Raji (cell line): ENCODE data around the gene CTDSPL.

Source experiments
- POLR2A ChIP-seq: IDR thresholded peaks from 2 replicates; pipeline ENCODE4 v1.6.1; 2011; ENCODE audit warnings: low read depth, low read length, control low read depth; ENCODE audit not compliant: insufficient read depth

CTDSPL gene

DNA sequence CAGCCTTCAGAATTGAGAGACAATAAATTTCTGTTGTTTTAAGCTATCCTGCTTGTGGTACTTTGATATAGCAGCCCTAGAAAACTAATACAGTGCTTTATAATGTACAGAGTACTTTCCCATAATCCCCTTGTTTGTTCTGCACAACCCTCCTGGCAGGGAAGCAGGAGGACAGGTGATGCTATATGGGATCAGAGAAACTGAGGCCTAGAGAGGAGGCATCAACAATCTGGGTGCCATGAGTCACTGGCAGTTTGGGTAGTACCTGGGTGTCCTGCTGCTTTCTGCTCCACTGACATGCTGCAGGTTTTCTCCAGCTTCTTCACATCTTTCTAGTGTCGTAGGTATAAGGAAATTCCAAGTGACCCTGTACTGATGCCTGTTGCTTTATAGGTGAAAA lies 55.0 kb downstream of the CTDSPL start:
- no peak for TF ChIP-seq POLR2A

DNA sequence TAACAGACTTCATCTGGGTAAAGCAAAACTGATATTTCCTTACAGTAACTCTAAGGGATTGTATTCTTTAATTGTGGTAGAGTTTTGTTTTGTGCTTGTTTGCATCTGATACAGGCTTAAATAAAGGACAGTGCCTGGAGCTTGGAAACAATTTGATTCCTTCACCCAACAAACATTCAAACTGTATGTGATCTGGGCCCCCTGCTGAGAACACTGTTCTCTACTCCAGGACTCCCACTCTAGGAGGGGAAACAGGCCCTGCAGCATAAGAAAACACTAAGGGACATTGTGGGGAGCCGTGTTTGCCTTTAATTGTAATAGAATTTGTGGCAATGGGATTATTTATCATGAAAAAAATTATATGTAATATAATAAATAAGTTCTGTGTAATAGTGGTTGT lies 56.9 kb downstream of the CTDSPL start:
- TF ChIP-seq POLR2A, result no peak

DNA sequence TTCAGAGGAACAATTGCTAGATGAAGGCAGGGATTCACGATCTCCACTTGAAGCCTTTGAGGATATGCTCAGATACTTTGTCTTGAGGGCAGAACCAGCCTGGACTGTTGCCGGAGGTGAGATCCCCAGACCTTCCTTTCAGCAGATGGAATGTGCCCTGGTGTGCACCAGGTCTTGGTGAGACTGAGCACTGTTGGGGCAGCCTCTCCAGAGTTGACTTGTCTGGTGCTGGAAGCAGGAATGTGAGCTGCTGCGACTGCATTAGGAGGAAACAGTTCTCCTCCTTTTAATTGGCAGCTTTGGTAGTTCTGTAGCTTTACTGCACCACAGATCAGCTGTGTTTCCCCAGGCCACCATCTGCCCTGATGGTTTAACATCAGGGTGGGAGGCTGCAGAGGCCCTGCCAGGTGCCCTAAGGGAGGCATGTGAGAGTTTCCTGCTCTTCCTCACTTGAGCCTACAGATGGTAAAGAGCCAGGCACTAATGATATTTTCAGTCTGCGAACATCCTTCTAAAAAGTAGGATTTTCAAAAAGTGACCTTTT lies 58.5 kb downstream of the CTDSPL start:
- no peak for TF ChIP-seq POLR2A

DNA sequence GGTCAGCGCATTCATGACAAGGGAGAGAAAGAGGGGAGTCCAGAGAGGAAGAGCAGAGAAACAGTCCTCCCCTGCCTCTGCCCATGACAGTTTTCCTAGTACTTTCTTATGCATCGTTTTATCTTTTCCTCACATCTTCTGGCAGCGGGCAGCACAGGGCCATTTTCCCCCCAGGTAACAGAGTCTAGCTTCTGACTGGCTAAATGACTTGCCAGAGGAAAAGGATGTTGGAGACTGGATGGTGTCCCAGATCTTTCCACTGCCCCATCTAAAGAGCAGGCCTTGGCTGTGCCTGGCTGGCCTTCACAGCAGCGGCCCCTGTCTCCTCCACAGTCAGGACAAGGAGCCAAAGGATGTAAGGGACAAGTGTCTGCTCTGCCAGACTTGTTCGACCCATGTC lies 59.3 kb downstream of the CTDSPL start:
- TF ChIP-seq POLR2A, result no peak

DNA sequence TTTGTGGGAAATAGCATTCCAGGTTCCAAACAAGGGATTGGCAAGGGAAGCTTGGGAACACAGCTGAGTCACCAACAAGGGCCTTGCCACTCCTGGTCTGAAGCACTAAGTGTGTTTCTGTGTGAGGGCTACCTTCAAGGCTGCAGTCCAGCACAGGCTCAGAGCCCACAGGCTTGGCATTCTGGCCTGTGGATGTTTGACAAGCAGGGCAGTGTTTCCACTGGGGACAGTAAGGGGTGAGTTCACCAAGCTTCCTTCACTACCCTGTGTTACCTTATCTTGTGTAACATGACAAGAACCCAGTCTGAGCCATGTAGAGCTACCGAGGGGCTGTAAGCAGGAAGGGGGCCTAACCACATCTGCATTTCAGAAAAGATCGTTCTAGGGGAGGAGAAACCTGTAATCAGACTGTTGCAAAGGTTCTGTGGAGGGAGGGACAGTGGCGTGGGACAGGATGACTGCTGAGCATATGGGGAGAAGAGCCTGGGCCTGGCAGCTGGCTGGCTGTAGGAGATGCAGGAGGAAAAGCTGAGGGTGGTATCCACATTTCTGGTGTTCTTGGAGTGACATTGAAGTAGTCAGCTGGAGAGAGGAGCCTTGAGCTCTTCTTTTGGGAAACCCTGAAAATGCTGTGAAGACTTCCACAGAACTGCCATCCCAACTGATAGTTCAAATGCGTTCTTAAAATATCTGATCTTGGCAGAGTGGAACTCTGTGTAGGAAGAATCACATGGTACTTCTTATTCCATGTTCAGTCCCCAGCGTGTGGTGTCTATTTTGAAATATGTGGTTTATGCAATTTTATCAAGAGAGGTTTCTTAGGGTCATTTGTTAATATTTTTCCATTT lies 61.3 kb downstream of the CTDSPL start:
- TF ChIP-seq POLR2A, result no peak

DNA sequence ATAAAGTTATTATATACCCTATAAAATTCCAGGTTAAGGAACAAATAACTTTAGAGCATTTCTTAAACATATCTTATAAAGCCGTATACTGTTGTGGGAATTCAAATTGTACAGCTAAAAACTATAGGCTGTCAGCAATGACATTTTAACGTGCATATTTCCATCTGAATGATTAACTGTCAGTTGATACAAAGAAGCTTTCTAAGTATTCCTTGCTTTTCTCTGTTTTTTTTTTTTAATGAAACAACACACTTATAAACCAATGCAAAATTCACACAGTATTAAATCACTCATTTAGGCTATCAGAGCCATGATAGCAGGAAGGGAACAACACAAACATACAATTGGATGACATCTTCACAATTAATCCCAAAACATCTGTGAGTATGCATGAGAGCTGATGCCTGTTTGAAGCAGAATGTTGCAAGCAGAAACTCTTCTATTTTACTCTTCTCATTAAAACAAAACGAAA lies 61.9 kb downstream of the CTDSPL start:
- TF ChIP-seq POLR2A, result no peak

DNA sequence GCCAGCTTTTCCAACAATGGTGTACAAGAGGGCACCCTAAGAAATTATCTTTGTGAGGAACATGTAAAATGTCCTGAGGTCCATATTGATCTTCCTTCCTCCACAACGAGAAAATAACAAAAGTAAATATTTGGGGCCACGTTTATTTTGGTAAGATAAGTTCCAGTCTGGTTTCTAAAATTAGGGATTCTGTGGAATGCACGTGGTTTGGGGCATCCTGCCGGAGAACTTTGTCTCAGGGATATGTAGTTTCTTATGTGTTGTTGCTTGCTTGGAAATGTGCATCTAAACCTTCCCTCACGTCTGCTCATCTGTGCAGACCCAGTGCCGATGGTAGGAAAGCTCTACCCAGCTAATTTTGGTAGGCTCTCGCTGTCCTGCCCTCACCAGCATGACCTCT lies 62.8 kb downstream of the CTDSPL start:
- TF ChIP-seq POLR2A, result no peak

DNA sequence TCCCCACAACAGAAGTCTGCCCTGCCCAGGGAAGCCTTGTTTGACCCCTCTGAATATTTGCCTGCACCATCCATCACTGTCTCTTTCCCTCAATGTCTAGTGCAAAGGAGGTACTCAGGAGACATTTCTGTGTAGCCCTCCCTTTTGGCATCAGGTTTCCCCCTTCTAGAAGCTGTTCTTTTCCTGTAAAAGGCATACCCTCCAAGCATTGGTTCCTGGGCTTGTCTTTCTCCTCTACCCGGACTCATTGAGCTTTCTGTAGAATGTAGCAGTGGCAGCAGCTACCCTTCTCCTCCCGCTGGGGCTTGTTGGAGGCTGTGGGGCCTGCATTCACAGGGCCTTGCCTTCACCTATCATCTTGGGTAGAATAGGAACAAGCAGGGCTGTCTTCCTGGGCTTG lies 63.5 kb downstream of the CTDSPL start:
- TF ChIP-seq POLR2A, result no peak

DNA sequence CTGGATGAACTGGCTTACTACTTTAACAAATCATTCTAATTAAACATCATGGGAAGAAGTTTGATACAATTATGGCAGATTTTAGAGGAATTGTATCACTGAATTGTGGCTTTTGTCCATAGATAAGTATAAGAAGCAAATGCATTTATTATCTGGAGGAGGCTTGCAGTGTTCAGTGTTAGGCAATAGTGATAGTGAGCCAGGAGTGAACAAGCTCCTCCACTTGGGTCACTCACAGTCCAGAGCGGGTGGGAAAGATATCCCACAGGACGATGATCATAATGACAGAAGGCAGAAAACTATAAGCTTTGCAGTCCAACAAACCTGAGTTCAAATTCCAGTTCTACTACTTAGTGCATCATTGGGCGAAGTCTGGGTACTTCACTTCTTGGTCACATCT lies 64.9 kb downstream of the CTDSPL start:
- no peak for TF ChIP-seq POLR2A

DNA sequence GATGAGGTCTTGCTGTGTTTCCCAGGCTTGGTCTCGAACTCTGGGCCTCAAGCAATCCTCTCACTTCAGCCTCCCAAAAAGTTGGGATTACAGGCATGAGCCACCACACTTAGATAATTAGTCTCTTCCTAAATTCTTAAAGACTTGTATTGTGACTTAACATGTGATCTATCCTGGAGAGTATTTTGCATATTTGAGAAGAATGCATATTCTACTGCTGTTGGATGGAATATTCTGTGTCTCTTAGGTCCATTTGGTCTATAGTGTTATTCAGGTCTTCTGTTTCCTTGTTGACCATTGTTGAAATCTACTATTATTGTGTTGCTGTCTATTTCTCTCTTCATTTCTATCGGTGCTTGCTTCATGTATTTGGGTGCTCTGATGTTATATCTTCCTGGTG lies 68.8 kb downstream of the CTDSPL start:
- TF ChIP-seq POLR2A, result no peak

DNA sequence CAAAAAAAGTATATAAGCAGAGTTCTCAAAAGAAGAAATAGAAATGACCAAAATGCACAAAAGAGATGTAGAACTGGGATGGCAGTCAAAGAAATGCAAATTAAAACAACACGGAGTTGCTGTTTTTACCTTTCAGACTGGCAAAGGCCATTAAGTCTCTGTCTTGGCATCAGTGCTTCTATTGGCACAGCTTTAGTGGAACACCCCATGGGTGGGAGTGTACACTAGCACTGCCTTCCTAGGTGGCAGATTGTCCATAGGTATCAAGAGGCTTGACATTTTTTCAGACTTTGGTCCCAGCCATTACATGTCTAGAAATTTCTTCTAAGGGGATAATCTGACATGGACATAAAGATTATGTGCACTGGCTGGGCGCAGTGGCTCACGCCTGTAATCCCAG lies 70.8 kb downstream of the CTDSPL start:
- no peak for TF ChIP-seq POLR2A

DNA sequence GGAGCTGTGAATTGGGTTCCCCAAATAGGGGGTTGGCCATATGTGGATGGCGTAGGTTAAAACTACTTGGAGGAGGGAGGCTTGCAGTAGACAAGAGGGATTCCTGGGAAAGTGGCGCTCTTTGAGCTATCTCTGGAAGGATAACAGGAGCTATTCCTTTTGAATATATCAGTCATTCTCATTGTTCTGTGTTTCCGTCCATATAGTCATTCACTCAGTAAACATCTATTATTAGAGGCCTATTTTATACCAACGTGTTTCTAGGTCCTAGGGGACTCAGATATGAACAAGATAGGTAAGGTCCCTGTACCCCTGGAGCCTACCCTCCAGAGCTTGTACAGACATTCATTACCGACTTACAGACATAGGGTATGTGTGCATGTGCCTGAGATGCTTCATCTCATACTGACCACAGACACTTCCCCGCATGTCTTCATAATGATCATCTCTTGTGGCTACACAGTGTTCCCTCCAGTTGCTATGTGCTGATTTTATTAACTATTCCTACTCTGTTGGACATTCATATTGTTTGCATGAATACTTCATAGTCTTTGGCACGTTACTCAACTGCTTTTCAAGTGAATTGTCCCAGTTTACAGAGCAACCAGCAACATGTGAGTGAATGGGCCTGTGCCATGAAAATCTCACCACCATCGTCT lies 73.1 kb downstream of the CTDSPL start:
- TF ChIP-seq POLR2A, result no peak

DNA sequence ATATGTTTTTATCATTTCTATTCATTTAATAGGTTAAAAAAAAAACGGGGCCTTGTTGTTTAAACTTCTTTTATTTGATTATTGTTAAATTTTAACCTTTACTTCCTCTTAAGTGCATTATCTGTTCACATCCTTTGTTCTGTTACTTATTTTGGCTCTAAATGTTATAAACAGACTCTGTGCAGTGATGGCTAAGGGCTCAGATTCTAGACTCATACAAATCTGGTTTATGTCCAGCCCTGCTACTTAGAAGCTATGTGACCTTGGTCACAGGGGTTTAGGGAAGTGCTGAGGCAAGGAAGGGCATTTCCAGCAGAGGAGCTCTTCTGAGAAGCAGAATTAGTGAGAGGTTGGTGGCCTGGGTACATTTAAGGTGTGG lies 73.6 kb downstream of the CTDSPL start:
- TF ChIP-seq POLR2A, result no peak

DNA sequence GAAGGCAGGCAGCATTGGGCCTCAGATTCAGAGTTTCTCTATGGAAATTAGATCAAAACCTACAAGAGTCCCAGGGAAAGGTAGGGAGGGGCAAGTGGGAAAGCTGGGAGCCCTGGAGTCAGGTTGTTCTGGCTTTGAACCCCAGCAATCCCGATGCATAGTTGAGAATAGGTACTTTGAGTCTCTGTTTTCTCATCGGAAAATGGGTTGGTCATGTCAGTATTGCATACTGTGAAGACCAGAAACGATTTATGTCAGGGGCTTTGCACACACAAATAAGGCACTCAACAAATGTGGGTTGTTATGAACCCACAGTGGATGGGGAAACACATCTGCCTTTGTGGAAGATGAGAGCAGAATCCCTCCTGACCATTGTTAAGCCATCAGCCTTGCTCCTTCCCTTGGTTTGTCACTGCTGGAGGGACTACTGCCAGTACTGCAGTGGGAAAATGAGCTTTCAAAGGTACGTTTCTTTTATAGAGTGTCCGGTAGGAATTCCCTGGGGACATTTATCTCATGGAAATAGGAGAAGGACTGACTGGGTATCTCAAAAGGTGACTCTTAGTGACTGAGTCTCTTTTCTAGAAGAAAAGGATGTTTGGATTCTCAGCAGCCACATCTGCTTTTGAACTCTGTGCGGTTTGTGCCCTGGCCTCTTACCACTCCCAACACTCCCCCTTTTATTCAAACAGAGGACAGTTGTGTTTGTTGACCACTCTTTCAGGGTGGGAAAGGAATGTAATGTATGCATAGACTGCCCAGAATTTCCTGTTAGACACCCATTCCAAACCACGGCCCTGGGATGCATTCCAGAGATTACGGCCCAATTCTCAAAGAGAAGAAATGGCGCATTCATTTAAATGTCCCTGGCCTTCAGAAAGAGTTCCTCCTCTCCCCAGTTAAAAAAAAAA lies 74.3 kb downstream of the CTDSPL start:
- TF ChIP-seq POLR2A, result no peak

DNA sequence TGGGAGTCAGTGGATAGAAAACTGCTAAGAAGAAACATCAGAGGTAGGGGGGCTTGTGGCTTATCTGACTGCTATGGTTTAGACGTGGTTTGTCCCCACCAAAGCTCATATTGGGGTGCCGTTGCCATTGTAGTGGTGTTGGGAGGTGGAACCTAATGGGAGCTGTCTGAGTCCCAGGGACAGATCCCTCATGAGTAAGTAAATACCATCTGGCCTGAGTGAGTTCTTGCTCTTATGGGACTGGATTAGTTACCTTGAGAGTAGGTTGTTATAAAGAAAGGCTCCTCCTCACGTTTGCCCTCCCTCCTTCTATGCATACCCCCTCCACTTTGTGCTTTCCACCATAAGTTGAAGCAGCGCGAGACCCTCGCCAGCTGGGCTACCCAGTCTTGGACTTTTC lies 75.5 kb downstream of the CTDSPL start:
- no peak for TF ChIP-seq POLR2A
